Vagina (tissue), 2 donors: ENCODE measurements around the gene NXT1.

Experiments used
- POLR2A ChIP-seq, 2 donors: fragments of 450-650 bp; IDR thresholded peaks; one replicate each; pipeline ENCODE4 v1.6.1; 2017; ENCODE audit warnings: antibody characterized with exemption in 2 of 2, mild to moderate bottlenecking in 2 of 2, moderate library complexity in 2 of 2
- TF ChIP-seq, protein P1 (sequence below), 3 experiments: fragments of 450-650 bp in 2 of 3; fragments of 200-600 bp in 1 of 3; sonication (generic) in 1 of 3; IDR thresholded peaks; one replicate each; pipeline ENCODE4 v1.5.1; 2017 to 2019; ENCODE audit warnings: antibody characterized with exemption in 3 of 3, mild to moderate bottlenecking in 2 of 3, moderate library complexity in 2 of 3

DNA sequence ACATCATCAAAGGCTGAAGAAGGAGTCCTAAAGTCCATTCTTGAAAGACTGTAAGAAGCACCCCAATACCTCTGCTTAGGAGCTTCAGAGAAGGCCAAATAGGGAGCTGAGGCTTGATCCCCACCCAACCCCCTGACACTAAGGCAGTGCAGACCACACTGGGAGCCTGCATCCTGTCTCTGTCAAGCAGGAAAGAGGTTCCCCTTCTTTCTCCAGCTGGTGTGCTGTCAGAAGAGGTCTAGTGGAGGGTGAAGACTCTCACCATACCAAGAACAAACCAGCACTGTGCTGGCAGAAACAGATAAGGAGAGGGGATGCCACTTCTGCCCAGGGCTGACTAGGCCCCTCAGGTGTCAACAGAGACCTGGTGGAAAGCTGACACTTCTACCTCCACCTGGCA, 31.3 kb downstream of the NXT1 start:
- TF ChIP-seq, protein P1, sequence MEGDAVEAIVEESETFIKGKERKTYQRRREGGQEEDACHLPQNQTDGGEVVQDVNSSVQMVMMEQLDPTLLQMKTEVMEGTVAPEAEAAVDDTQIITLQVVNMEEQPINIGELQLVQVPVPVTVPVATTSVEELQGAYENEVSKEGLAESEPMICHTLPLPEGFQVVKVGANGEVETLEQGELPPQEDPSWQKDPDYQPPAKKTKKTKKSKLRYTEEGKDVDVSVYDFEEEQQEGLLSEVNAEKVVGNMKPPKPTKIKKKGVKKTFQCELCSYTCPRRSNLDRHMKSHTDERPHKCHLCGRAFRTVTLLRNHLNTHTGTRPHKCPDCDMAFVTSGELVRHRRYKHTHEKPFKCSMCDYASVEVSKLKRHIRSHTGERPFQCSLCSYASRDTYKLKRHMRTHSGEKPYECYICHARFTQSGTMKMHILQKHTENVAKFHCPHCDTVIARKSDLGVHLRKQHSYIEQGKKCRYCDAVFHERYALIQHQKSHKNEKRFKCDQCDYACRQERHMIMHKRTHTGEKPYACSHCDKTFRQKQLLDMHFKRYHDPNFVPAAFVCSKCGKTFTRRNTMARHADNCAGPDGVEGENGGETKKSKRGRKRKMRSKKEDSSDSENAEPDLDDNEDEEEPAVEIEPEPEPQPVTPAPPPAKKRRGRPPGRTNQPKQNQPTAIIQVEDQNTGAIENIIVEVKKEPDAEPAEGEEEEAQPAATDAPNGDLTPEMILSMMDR (IDR thresholded peaks at IDR 0.05), result no peak
- no peak for TF ChIP-seq POLR2A (IDR thresholded peaks at IDR 0.05)
